KMS-11 (cell line): ENCODE data around the gene DIS3L2.

Experiments
- H2AFZ ChIP-seq: fragments of 200-600 bp; sonication (generic); 2 replicates; pipeline ENCODE4 v1.6.1; 2016; ENCODE audit warnings: antibody characterized with exemption, mixed run types, low read depth
- H3K27ac ChIP-seq: fragments of 200-600 bp; sonication (generic); 2 replicates; pipeline ENCODE4 v1.6.1; 2016; ENCODE audit warnings: mild to moderate bottlenecking, mixed run types
- H3K27me3 ChIP-seq: fragments of 200-600 bp; sonication (generic); 2 replicates; pipeline ENCODE4 v1.6.1; 2017; ENCODE audit warnings: mild to moderate bottlenecking, low read depth, mixed run types, moderate library complexity; ENCODE audit not compliant: insufficient read depth
- H3K36me3 ChIP-seq: fragments of 200-600 bp; sonication (generic); 2 replicates; pipeline ENCODE4 v1.6.1; 2017; ENCODE audit warnings: mild to moderate bottlenecking, mixed run types; ENCODE audit not compliant: insufficient read depth
- H3K4me1 ChIP-seq: fragments of 200-600 bp; sonication (generic); 2 replicates; pipeline ENCODE4 v1.6.1; 2016; ENCODE audit warnings: mild to moderate bottlenecking, low read depth, mixed run types; ENCODE audit not compliant: poor library complexity, severe bottlenecking
- H3K4me2 ChIP-seq: fragments of 200-600 bp; sonication (generic); 2 replicates; pipeline ENCODE4 v1.7.0; 2016; ENCODE audit warnings: mild to moderate bottlenecking, mixed run types
- H3K4me3 ChIP-seq: fragments of 200-600 bp; sonication (generic); IDR thresholded peaks from 2 replicates; pipeline ENCODE4 v1.6.1; 2017; ENCODE audit warnings: low read depth, low read length, mixed read lengths; ENCODE audit not compliant: insufficient read depth
- H3K79me2 ChIP-seq: fragments of 200-600 bp; sonication (generic); 2 replicates; pipeline ENCODE4 v1.6.1; 2016; ENCODE audit warnings: low read depth, mixed run types; ENCODE audit not compliant: insufficient read depth
- H3K9ac ChIP-seq: fragments of 200-600 bp; sonication (generic); 2 replicates; pipeline ENCODE4 v1.6.1; 2016; ENCODE audit warnings: mild to moderate bottlenecking, mixed run types
- H4K20me1 ChIP-seq: fragments of 200-600 bp; sonication (generic); 2 replicates; pipeline ENCODE4 v1.6.1; 2016; ENCODE audit warnings: mild to moderate bottlenecking, mixed run types; ENCODE audit not compliant: insufficient read depth
- TF ChIP-seq, protein P1 (sequence below): fragments of 200-600 bp; sonication (generic); conservative IDR thresholded peaks from 2 replicates; pipeline ENCODE4 v1.6.1; 2017; ENCODE audit warnings: low read depth, mild to moderate bottlenecking, antibody characterized with exemption, low read length, moderate library complexity, mixed read lengths

The DIS3L2 gene

DNA sequence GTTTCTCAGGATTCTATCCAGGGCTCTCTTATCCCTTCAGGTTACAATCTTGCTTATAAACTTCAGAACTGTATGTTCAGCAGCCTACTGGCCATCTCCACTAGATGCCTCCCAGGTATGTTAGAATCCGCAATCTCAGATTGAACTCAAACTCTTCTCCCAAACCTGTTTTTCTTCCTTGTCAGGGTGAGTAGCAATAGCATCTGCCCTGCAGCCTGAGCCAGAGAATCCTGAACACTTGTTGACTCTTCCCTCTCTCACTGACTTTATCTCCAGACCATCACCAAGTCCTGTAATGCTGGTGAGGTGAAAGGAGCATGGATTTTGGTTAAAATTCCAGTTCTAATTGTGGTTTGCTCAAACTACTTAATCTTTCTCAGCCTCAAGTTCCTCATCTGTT lies 334.5 kb downstream of the DIS3L2 start:
- TF ChIP-seq, protein P1, sequence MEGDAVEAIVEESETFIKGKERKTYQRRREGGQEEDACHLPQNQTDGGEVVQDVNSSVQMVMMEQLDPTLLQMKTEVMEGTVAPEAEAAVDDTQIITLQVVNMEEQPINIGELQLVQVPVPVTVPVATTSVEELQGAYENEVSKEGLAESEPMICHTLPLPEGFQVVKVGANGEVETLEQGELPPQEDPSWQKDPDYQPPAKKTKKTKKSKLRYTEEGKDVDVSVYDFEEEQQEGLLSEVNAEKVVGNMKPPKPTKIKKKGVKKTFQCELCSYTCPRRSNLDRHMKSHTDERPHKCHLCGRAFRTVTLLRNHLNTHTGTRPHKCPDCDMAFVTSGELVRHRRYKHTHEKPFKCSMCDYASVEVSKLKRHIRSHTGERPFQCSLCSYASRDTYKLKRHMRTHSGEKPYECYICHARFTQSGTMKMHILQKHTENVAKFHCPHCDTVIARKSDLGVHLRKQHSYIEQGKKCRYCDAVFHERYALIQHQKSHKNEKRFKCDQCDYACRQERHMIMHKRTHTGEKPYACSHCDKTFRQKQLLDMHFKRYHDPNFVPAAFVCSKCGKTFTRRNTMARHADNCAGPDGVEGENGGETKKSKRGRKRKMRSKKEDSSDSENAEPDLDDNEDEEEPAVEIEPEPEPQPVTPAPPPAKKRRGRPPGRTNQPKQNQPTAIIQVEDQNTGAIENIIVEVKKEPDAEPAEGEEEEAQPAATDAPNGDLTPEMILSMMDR = no peak
- Histone ChIP-seq H3K27ac (no peak overlapping the region), H2AFZ (no peak overlapping the region), H3K4me2 (no peak overlapping the region), H3K79me2 (no peaks in the 10 kb centered on the region), H3K36me3 (no peaks in the 10 kb centered on the region), H4K20me1 (no peaks in the 10 kb centered on the region), H3K9ac (no peak overlapping the region), H3K4me3 (no peak overlapping the region), H3K4me1 (peaks cover 10% of the 10 kb centered on the region), H3K27me3 (no peaks in the 10 kb centered on the region)

- H3K4me1 ChIP-seq = peaks cover 10% of the 10 kb centered on the region
- no peak overlapping the region for H3K4me2 ChIP-seq
- no peak overlapping the region for H3K4me3 ChIP-seq
- no peak overlapping the region for H2AFZ ChIP-seq
- TF ChIP-seq, protein P1 = no peak
- no peaks in the 10 kb centered on the region for H3K36me3 ChIP-seq
- H3K79me2 ChIP-seq = no peaks in the 10 kb centered on the region
- no peaks in the 10 kb centered on the region for H3K27me3 ChIP-seq
- no peak overlapping the region for H3K9ac ChIP-seq
- no peaks in the 10 kb centered on the region for H4K20me1 ChIP-seq
- no peak overlapping the region for H3K27ac ChIP-seq
Observed at GRCh38 chr2:232296776-232297525, 335.4 kb downstream of the DIS3L2 start.

- no peaks in the 10 kb centered on the region for H3K36me3 ChIP-seq
- H3K4me3 ChIP-seq = no peak overlapping the region
- H3K4me1 ChIP-seq = no peaks in the 10 kb centered on the region
- H3K27me3 ChIP-seq = no peaks in the 10 kb centered on the region
- no peak overlapping the region for H3K4me2 ChIP-seq
- no peaks in the 10 kb centered on the region for H3K79me2 ChIP-seq
- H3K9ac ChIP-seq = no peak overlapping the region
- no peak overlapping the region for H3K27ac ChIP-seq
- no peaks in the 10 kb centered on the region for H4K20me1 ChIP-seq
- no peak overlapping the region for H2AFZ ChIP-seq
- TF ChIP-seq, protein P1 = no peak
Observed at GRCh38 chr2:232299084-232299483, 337.6 kb downstream of the DIS3L2 start.

GRCh38 chr2:232299927-232300674 lies 338.6 kb downstream of the DIS3L2 start:
- Histone ChIP-seq H3K36me3 (no peaks in the 10 kb centered on the region), H3K27me3 (no peaks in the 10 kb centered on the region), H3K27ac (no peak overlapping the region), H3K79me2 (no peaks in the 10 kb centered on the region), H4K20me1 (no peaks in the 10 kb centered on the region), H2AFZ (no peak overlapping the region), H3K4me3 (no peak overlapping the region), H3K4me2 (no peak overlapping the region), H3K9ac (no peak overlapping the region), H3K4me1 (no peaks in the 10 kb centered on the region)
- TF ChIP-seq, protein P1 = no peak
